ENCODE data around the gene NDFIP2. TPM values are rescaled to one million over a fixed set of nuclear protein-coding genes. Genes with fewer than 3 reads are reported as not detected.

The NDFIP2 gene
- total and polyA plus RNA-seq, 10 of the 15 experiments (the other 5 are each of a cell fraction or from before 2014, with no cell fraction given): 17.9 to 57.2 (median 30.6) TPM

DNA sequence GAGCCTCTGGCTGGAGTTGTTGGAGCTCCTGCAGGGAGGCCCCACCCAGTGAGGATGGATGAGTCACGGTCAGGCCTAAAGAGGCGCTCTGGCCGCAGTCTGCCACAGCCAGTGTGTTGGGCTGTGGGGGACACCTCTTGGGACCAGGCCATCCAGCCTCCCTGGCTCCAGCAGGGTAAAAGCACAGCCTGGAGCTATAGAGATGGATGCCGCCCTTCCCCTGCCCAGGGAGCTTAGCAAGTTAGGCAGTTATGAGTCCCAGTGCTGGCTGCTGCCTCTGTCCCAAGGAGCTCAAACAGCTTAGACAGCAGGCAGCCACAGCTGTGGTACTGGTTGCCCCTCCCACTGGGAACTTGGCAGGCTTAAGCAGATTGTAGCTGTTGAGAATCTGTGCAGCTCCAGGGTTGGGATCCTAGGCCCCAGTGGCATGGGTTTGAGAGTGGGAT lies 100.9 kb downstream of the NDFIP2 start (continued):
- TF ChIP-seq SRF (IDR thresholded peaks at IDR 0.05; ENCODE audit: low read depth in 2 of 2, low read length in 2 of 2) (no peak), SREBF1 (IDR thresholded peaks at IDR 0.05; ENCODE audit: low read length) (no peak)
- TF ChIP-seq, protein P1, sequence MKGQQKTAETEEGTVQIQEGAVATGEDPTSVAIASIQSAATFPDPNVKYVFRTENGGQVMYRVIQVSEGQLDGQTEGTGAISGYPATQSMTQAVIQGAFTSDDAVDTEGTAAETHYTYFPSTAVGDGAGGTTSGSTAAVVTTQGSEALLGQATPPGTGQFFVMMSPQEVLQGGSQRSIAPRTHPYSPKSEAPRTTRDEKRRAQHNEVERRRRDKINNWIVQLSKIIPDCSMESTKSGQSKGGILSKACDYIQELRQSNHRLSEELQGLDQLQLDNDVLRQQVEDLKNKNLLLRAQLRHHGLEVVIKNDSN (IDR thresholded peaks at IDR 0.05; ENCODE audit: borderline replicate concordance, extremely low read length, insufficient read depth, low read depth, low read length): no peak

- ChIA-PET POLR2A (no interaction called here), SMC1A (ENCODE audit: uncharacterized antibody, unreplicated experiment) (interaction anchor here (0.6 to 1.1 kb wide), 2 partner anchors 14 to 651 kb away, joined by 3 to 4 read pairs; no protein-coding TSS in a partner anchor), RAD21 (ENCODE audit: unreplicated experiment) (interaction anchor here (0.6 kb wide), 1 partner anchor 96 kb away, joined by 3 read pairs; no protein-coding TSS in a partner anchor), CTCF (interaction anchor here (0.5 to 1.1 kb wide), 6 partner anchors 158 to 1063 kb away, joined by 3 to 5 read pairs (median 4); no protein-coding TSS in a partner anchor)
- H3K4me1 ChIP-seq (ENCODE audit: control insufficient read depth, insufficient read depth, low read length): no peaks in the 10 kb centered on the region
- no peaks in the 10 kb centered on the region for H4K20me1 ChIP-seq (ENCODE audit: control insufficient read depth, insufficient read depth)
- no peak for TF ChIP-seq IKZF1 (conservative IDR thresholded peaks at IDR 0.05)
- DNase-seq (ENCODE audit: low read depth, low spot score) (no peak), ATAC-seq (no peak), FAIRE-seq (no peak)
- H3K27me3 ChIP-seq (replicated peaks in 1 of 2; ENCODE audit: control insufficient read depth in 2 of 2, insufficient read depth in 2 of 2, low read length in 1 of 2): no peaks in the 10 kb centered on the region
- no peaks in the 10 kb centered on the region for H3K36me3 ChIP-seq (ENCODE audit: control insufficient read depth in 2 of 2, insufficient read depth in 2 of 2, low read length in 1 of 2)
- intact Hi-C loops (cut with micrococcal nuclease; ENCODE audit: unreplicated experiment) (no loop called here), in situ Hi-C loops (cut with MboI) (no loop called here)
- no peaks in the 10 kb centered on the region for H3K9me3 ChIP-seq (replicated peaks; ENCODE audit: control insufficient read depth, insufficient read depth, low read length)
- H2AFZ ChIP-seq (ENCODE audit: control insufficient read depth, low read depth, low read length): no peak overlapping the region
- no peak overlapping the region for H3K4me2 ChIP-seq (ENCODE audit: control insufficient read depth, insufficient read depth)
- no peaks in the 10 kb centered on the region for H3K79me2 ChIP-seq (ENCODE audit: control insufficient read depth, insufficient read depth, low read length)
- BruUV-seq (replicated peaks): no TSS peak
- no peak overlapping the region for H3K4me3 ChIP-seq
- H3K27ac ChIP-seq (ENCODE audit: control insufficient read depth, insufficient read depth): no peak overlapping the region
- no peak overlapping the region for H3K9ac ChIP-seq (ENCODE audit: control insufficient read depth, insufficient read depth, low read length)
- WGBS (ENCODE audit: insufficient coverage, insufficient replicate concordance, low lambda C conversion rate, missing lambda C conversion rate): 0% methylated on average over 1 of the region's 1 CpG
Measured at GRCh38 chr13:79582896-79583295, 101.9 kb downstream of the NDFIP2 start.

GRCh38 chr13:79585033-79585432 lies 104.1 kb downstream of the NDFIP2 start:
- no peaks in the 10 kb centered on the region for H3K79me2 ChIP-seq (ENCODE audit: control insufficient read depth, insufficient read depth, low read length)
- ATAC-seq (no peak), DNase-seq (ENCODE audit: low read depth, low spot score) (no peak), FAIRE-seq (no peak)
- no peak overlapping the region for H3K27ac ChIP-seq (ENCODE audit: control insufficient read depth, insufficient read depth)
- no peak overlapping the region for H3K9ac ChIP-seq (ENCODE audit: control insufficient read depth, insufficient read depth, low read length)
- in situ Hi-C loops (cut with MboI) (no loop called here), intact Hi-C loops (cut with micrococcal nuclease; ENCODE audit: unreplicated experiment) (no loop called here)
- H3K36me3 ChIP-seq (ENCODE audit: control insufficient read depth in 2 of 2, insufficient read depth in 2 of 2, low read length in 1 of 2): no peaks in the 10 kb centered on the region
- no peaks in the 10 kb centered on the region for H3K27me3 ChIP-seq (replicated peaks in 1 of 2; ENCODE audit: control insufficient read depth in 2 of 2, insufficient read depth in 2 of 2, low read length in 1 of 2)
- WGBS (ENCODE audit: insufficient coverage, insufficient replicate concordance, low lambda C conversion rate, missing lambda C conversion rate): 0% methylated on average over 1 of the region's 1 CpG
- no peaks in the 10 kb centered on the region for H4K20me1 ChIP-seq (ENCODE audit: control insufficient read depth, insufficient read depth)
- ChIA-PET POLR2A (no interaction called here), CTCF (no interaction called here), RAD21 (ENCODE audit: unreplicated experiment) (no interaction called here), SMC1A (ENCODE audit: uncharacterized antibody, unreplicated experiment) (interaction anchor here (0.6 to 1.7 kb wide), 2 partner anchors 100 to 161 kb away, joined by 3 to 5 read pairs; no protein-coding TSS in a partner anchor)
- H3K4me2 ChIP-seq (ENCODE audit: control insufficient read depth, insufficient read depth): no peak overlapping the region
- TF ChIP-seq KAT2A (conservative IDR thresholded peaks at IDR 0.05; ENCODE audit: control insufficient read depth, low read depth, low read length) (no peak), NFIC (IDR thresholded peaks at IDR 0.05; ENCODE audit: low read depth, low read length) (no peak), TAF1 (IDR thresholded peaks at IDR 0.05; ENCODE audit: borderline replicate concordance, low read depth, low read length) (no peak), HDAC6 (IDR thresholded peaks at IDR 0.05; ENCODE audit: unreplicated experiment) (no peak), ZSCAN29 (IDR thresholded peaks at IDR 0.05) (no peak), SMAD5 (IDR thresholded peaks at IDR 0.05; ENCODE audit: low read depth) (no peak), MYB (IDR thresholded peaks at IDR 0.05; ENCODE audit: borderline replicate concordance, low read depth, low read length) (no peak), NR2C1 (IDR thresholded peaks at IDR 0.05) (no peak), POU2F2 (IDR thresholded peaks at IDR 0.05; ENCODE audit: borderline replicate concordance, low read depth, low read length) (no peak), MYC (IDR thresholded peaks at IDR 0.05; ENCODE audit: insufficient read depth, insufficient read length, insufficient replicate concordance, low read length, severe bottlenecking) (no peak)
- no TSS peak for BruUV-seq (replicated peaks)
- H3K4me1 ChIP-seq (ENCODE audit: control insufficient read depth, insufficient read depth, low read length): no peaks in the 10 kb centered on the region
- H3K4me3 ChIP-seq: no peak overlapping the region
- no peaks in the 10 kb centered on the region for H3K9me3 ChIP-seq (replicated peaks; ENCODE audit: control insufficient read depth, insufficient read depth, low read length)
- no peak overlapping the region for H2AFZ ChIP-seq (ENCODE audit: control insufficient read depth, low read depth, low read length)
